Neural cell (in vitro differentiated cells): ENCODE results near the gene IL23A. TPM values are rescaled to one million over a fixed set of nuclear protein-coding genes. Genes with fewer than 3 reads are reported as not detected.
A peak's percentile ranks its signal among the peaks of the same experiment; 100 is the strongest.

Experiments
- H2AFZ ChIP-seq: fragments of 200-600, 300-800 bp; sonication (generic), shearing (Covaris generic); 2 replicates; pipeline ENCODE4 v1.6.0; 2014; ENCODE audit warnings: low read depth, mild to moderate bottlenecking, antibody characterized with exemption, low read length, moderate library complexity
- H3F3A ChIP-seq: fragments of 200-600 bp; shearing (Covaris generic); 2 replicates; pipeline ENCODE4 v1.6.1; 2016; ENCODE audit warnings: mild to moderate bottlenecking, moderate library complexity, mixed read lengths, antibody characterized with exemption, low read length; ENCODE audit not compliant: insufficient read depth, poor library complexity, severe bottlenecking
- H3K27ac ChIP-seq: fragments of 200-600, 300-800 bp; sonication (generic), shearing (Covaris generic); 2 replicates; pipeline ENCODE4 v1.5.1; 2014; ENCODE audit warnings: mild to moderate bottlenecking, low read length, moderate library complexity
- H3K27me3 ChIP-seq: fragments of 300-800, 200-600 bp; sonication (generic), shearing (Covaris generic); 2 replicates; pipeline ENCODE4 v1.6.0; 2014; ENCODE audit warnings: mild to moderate bottlenecking, low read depth, low read length, moderate library complexity; ENCODE audit not compliant: insufficient read depth
- H3K36me3 ChIP-seq: fragments of 300-800, 200-600 bp; sonication (generic), shearing (Covaris generic); 2 replicates; pipeline ENCODE4 v1.5.1; 2014; ENCODE audit warnings: mild to moderate bottlenecking, antibody characterized with exemption, low read length, moderate library complexity; ENCODE audit not compliant: insufficient read depth
- H3K4me2 ChIP-seq: fragments of 300-800, 200-600 bp; sonication (generic), shearing (Covaris generic); 2 replicates; pipeline ENCODE4 v1.6.0; 2014; ENCODE audit warnings: mild to moderate bottlenecking, low read length
- H3K4me3 ChIP-seq: fragments of 300-800, 200-600 bp; sonication (generic), shearing (Covaris generic); 2 replicates; pipeline ENCODE4 v1.5.1; 2014; ENCODE audit warnings: mild to moderate bottlenecking, low read length, moderate library complexity
- H3K79me2 ChIP-seq: fragments of 200-600 bp; shearing (Covaris generic); replicated peaks from 2 replicates; pipeline ENCODE4 v1.6.0; 2014; ENCODE audit warnings: mild to moderate bottlenecking, low read length, moderate library complexity; ENCODE audit not compliant: insufficient read depth
- H3K9ac ChIP-seq: fragments of 300-800, 200-600 bp; sonication (generic), shearing (Covaris generic); 2 replicates; pipeline ENCODE4 v1.6.1; 2016; ENCODE audit warnings: mild to moderate bottlenecking, low read length, mixed read lengths
- H3K9me2 ChIP-seq: fragments of 200-600 bp; shearing (Covaris generic); 2 replicates; pipeline ENCODE4 v1.6.1; 2016; ENCODE audit warnings: mild to moderate bottlenecking, low read length, mixed read lengths; ENCODE audit not compliant: insufficient read depth
- H3K9me3 ChIP-seq: fragments of 200-600, 300-800 bp; sonication (generic), shearing (Covaris generic); 2 replicates; pipeline ENCODE4 v1.6.1; 2016; ENCODE audit warnings: mild to moderate bottlenecking, mixed run types, low read length, moderate library complexity, mixed read lengths
- H4K20me1 ChIP-seq: fragments of 200-600 bp; shearing (Covaris generic); 2 replicates; pipeline ENCODE4 v1.6.1; 2016; ENCODE audit warnings: mild to moderate bottlenecking, mixed run types; ENCODE audit not compliant: insufficient read depth
- EP300 ChIP-seq: fragments of 450-650 bp; conservative IDR thresholded peaks from 2 replicates; pipeline ENCODE4 v1.6.1; 2014; ENCODE audit warnings: antibody characterized with exemption, mild to moderate bottlenecking, moderate library complexity; ENCODE audit not compliant: poor library complexity, severe bottlenecking
- EZH2 ChIP-seq: fragments of 200-600, 300-800 bp; shearing (Covaris generic), sonication (generic); IDR thresholded peaks from 2 replicates; pipeline ENCODE4 v1.6.1; 2014; ENCODE audit warnings: antibody characterized with exemption, low read length, borderline replicate concordance, mild to moderate bottlenecking; ENCODE audit not compliant: insufficient read depth, poor library complexity, severe bottlenecking
- MXI1 ChIP-seq: fragments of 450-650 bp; conservative IDR thresholded peaks from 2 replicates; pipeline ENCODE4 v1.6.1; 2014; ENCODE audit warnings: antibody characterized with exemption, mild to moderate bottlenecking; ENCODE audit not compliant: poor library complexity, severe bottlenecking
- POLR2AphosphoS5 ChIP-seq: IDR thresholded peaks from 2 replicates; pipeline ENCODE4 v1.6.1; 2012
- RAD21 ChIP-seq: fragments of 450-650 bp; conservative IDR thresholded peaks from 2 replicates; pipeline ENCODE4 v1.6.1; 2014; ENCODE audit warnings: antibody characterized with exemption, mild to moderate bottlenecking, moderate library complexity
- SMC3 ChIP-seq: fragments of 450-650 bp; conservative IDR thresholded peaks from 2 replicates; pipeline ENCODE4 v1.6.1; 2014; ENCODE audit warnings: antibody characterized with exemption, mild to moderate bottlenecking, moderate library complexity; ENCODE audit not compliant: poor library complexity
- TAF1 ChIP-seq: IDR thresholded peaks from 2 replicates; pipeline ENCODE4 v1.6.1; 2012; ENCODE audit warnings: low read depth
- polyA plus RNA-seq: library from polyadenylated mRNA; depleted of rRNA; stranded (reverse); fragments of >200 nt; gene quantifications from 2 replicates; pipeline ENCODE4 v1.2.3, GENCODE V29; 2014
- TF ChIP-seq, protein P1 (sequence below): fragments of 450-650 bp; IDR thresholded peaks from 2 replicates; pipeline ENCODE4 v1.5.1; 2014; ENCODE audit warnings: antibody characterized with exemption, mild to moderate bottlenecking, moderate library complexity; ENCODE audit not compliant: poor library complexity, severe bottlenecking
- TF ChIP-seq, protein P2 (sequence below): IDR thresholded peaks from 2 replicates; pipeline ENCODE4 v1.6.1; 2012; ENCODE audit warnings: borderline replicate concordance

The IL23A gene
- polyA plus RNA-seq, 1 donor from 2014 or later = 0.31 TPM

DNA sequence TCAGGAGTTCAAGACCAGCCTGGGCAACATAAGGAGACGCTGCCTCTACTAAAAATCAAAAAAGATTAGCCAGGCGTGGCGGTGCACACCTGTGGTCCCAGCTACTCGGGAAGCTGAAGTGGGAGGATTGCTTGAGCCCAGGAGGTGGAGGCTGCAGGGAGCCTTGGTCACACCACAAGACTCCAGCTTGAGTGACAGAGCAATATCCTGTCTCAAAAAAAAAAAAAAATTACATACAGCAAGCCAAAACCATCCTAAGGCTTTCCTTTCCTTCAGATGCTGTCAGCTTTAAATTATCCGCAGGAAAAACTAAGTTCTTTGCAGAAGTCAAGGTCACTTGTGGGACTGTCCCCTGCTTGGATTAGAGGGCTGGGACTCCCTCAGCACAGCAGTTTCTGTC, 39.9 kb upstream of the IL23A start:
- Histone ChIP-seq H3K27ac (no peak overlapping the region), H3K9me3 (no peaks in the 10 kb centered on the region), H3K27me3 (no peaks in the 10 kb centered on the region), H3K9me2 (no peaks in the 10 kb centered on the region), H3K9ac (peak overlapping the region; percentile 80), H4K20me1 (no peaks in the 10 kb centered on the region), H3F3A (no peaks in the 10 kb centered on the region), H2AFZ (no peak overlapping the region), H3K4me3 (peak overlapping the region; percentile 99), H3K4me2 (peak overlapping the region; percentile 87), H3K79me2 (peaks cover 26% of the 10 kb centered on the region), H3K36me3 (no peaks in the 10 kb centered on the region)
- TF ChIP-seq RAD21 (no peak), EP300 (no peak), SMC3 (no peak), MXI1 (no peak), TAF1 (no peak), POLR2AphosphoS5 (no peak), EZH2 (no peak)
- TF ChIP-seq, protein P1, sequence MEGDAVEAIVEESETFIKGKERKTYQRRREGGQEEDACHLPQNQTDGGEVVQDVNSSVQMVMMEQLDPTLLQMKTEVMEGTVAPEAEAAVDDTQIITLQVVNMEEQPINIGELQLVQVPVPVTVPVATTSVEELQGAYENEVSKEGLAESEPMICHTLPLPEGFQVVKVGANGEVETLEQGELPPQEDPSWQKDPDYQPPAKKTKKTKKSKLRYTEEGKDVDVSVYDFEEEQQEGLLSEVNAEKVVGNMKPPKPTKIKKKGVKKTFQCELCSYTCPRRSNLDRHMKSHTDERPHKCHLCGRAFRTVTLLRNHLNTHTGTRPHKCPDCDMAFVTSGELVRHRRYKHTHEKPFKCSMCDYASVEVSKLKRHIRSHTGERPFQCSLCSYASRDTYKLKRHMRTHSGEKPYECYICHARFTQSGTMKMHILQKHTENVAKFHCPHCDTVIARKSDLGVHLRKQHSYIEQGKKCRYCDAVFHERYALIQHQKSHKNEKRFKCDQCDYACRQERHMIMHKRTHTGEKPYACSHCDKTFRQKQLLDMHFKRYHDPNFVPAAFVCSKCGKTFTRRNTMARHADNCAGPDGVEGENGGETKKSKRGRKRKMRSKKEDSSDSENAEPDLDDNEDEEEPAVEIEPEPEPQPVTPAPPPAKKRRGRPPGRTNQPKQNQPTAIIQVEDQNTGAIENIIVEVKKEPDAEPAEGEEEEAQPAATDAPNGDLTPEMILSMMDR = no peak
- TF ChIP-seq, protein P2, sequence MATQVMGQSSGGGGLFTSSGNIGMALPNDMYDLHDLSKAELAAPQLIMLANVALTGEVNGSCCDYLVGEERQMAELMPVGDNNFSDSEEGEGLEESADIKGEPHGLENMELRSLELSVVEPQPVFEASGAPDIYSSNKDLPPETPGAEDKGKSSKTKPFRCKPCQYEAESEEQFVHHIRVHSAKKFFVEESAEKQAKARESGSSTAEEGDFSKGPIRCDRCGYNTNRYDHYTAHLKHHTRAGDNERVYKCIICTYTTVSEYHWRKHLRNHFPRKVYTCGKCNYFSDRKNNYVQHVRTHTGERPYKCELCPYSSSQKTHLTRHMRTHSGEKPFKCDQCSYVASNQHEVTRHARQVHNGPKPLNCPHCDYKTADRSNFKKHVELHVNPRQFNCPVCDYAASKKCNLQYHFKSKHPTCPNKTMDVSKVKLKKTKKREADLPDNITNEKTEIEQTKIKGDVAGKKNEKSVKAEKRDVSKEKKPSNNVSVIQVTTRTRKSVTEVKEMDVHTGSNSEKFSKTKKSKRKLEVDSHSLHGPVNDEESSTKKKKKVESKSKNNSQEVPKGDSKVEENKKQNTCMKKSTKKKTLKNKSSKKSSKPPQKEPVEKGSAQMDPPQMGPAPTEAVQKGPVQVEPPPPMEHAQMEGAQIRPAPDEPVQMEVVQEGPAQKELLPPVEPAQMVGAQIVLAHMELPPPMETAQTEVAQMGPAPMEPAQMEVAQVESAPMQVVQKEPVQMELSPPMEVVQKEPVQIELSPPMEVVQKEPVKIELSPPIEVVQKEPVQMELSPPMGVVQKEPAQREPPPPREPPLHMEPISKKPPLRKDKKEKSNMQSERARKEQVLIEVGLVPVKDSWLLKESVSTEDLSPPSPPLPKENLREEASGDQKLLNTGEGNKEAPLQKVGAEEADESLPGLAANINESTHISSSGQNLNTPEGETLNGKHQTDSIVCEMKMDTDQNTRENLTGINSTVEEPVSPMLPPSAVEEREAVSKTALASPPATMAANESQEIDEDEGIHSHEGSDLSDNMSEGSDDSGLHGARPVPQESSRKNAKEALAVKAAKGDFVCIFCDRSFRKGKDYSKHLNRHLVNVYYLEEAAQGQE = no peak

DNA sequence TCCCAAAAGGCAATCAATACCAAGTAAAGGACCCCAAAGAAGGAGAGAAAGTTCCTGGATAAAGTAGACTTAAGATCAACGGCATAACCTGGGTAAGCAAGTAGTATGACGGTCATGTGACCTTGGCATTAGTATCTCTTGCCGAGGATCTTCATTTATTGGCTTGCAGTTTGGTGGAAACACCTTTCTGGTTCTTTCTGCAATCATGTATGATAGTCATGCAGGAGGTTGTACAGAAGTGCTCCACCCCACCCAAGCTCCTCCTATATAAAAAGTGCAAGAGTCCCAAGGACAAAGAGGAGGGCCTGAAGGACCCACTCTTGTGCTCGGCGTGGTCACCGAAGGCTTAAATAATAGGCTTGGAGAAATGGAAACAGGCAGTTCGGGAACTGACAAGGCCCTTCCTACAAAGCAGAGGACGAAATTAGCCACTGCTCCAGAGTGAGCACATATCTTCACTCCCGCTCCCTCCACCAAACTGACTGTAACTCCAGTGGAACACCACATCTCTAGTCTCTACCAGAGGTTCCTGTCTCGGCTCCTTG, 39.3 kb upstream of the IL23A start:
- H3K27ac ChIP-seq = peak overlapping the region; percentile 74

More for the DNA sequence above, 39.3 kb upstream of the IL23A start:
- H3K4me2 ChIP-seq = peak overlapping the region; percentile 87
- no peaks in the 10 kb centered on the region for H3K36me3 ChIP-seq
- TF ChIP-seq SMC3 (no peak), POLR2AphosphoS5 (no peak), RAD21 (no peak), TAF1 (no peak), EZH2 (no peak), MXI1 (no peak), EP300 (no peak)
- TF ChIP-seq, protein P1 = no peak
- TF ChIP-seq, protein P2 = no peak
- no peaks in the 10 kb centered on the region for H3K27me3 ChIP-seq
- peak overlapping the region; percentile 99 for H3K4me3 ChIP-seq
- H2AFZ ChIP-seq = peak overlapping the region; percentile 38
- H3K9me3 ChIP-seq = no peaks in the 10 kb centered on the region
- H3F3A ChIP-seq = no peaks in the 10 kb centered on the region
- no peaks in the 10 kb centered on the region for H3K9me2 ChIP-seq
- H3K79me2 ChIP-seq = peaks cover 26% of the 10 kb centered on the region
- no peaks in the 10 kb centered on the region for H4K20me1 ChIP-seq
- H3K9ac ChIP-seq = peak overlapping the region; percentile 80
